ENCODE measurements around the gene THSD7B. TPM values are rescaled to one million over a fixed set of nuclear protein-coding genes. Genes with fewer than 3 reads are reported as not detected.

The THSD7B gene
- total RNA-seq, 4 donors from 2014 or later: under 0.01 to 0.29 (median 0.03) TPM

- TF ChIP-seq POLR2AphosphoS5 (IDR thresholded peaks at IDR 0.05): no peak
- TF ChIP-seq POLR2A (IDR thresholded peaks at IDR 0.05; ENCODE audit: low read depth): no peak
- no peak for TF ChIP-seq CTCF (IDR thresholded peaks at IDR 0.05)
- TF ChIP-seq EP300 (IDR thresholded peaks at IDR 0.05): no peak
- H3K4me3 ChIP-seq: no peak overlapping the region
- intact Hi-C loops (cut with DNase I): no loop called here
- no peaks in the 10 kb centered on the region for H3K9me3 ChIP-seq
- no peaks in the 10 kb centered on the region for H3K27me3 ChIP-seq
- 73% methylated on average over 4 of the region's 4 CpGs for WGBS
- H3K4me1 ChIP-seq: no peaks in the 10 kb centered on the region
- no peak for DNase-seq (ENCODE audit: extremely low spot score)
- no peak overlapping the region for H3K27ac ChIP-seq (replicated peaks in 1 of 4)
- no peaks in the 10 kb centered on the region for H3K36me3 ChIP-seq
These were observed 580.6 kb downstream of the THSD7B start for GRCh38 chr2:137345994-137346393.

GRCh38 chr2:137348301-137348700, 583.0 kb downstream of the THSD7B start:
- H3K27ac ChIP-seq (replicated peaks in 1 of 4): no peak overlapping the region
- TF ChIP-seq CTCF (IDR thresholded peaks at IDR 0.05) (no peak), POLR2A (IDR thresholded peaks at IDR 0.05; ENCODE audit: low read depth) (no peak), POLR2AphosphoS5 (IDR thresholded peaks at IDR 0.05) (no peak), EP300 (IDR thresholded peaks at IDR 0.05) (no peak)
- no peaks in the 10 kb centered on the region for H3K36me3 ChIP-seq
- no peaks in the 10 kb centered on the region for H3K4me1 ChIP-seq
- no peak overlapping the region for H3K4me3 ChIP-seq
- intact Hi-C loops (cut with DNase I): no loop called here
- no peak for DNase-seq (ENCODE audit: extremely low spot score)
- WGBS: 69% methylated on average over 3 of the region's 3 CpGs
- H3K27me3 ChIP-seq: no peaks in the 10 kb centered on the region
- no peaks in the 10 kb centered on the region for H3K9me3 ChIP-seq

DNA sequence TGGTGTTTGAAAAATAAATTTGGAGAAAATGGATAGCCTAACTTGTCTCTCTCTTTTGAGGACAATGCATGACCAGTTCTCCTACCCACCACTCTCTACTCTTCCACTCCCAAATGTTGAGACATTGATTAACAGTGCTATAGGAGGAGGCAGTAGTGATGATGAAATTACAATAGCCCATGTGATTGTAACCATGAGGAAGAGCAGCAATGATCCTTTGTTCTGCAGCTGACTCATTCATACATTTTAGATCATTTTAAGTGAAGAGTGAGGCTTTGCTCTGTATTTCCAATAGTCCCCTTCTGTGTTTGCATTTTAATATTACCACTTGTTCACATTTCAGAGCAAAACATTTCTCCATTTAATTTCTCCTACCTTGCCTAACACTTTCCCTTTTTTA, 592.3 kb downstream of the THSD7B start:
- H3K9me3 ChIP-seq: peaks cover 0 to 11% (median 6%) of the 10 kb centered on the region in 4 donors
- H3K27ac ChIP-seq (replicated peaks in 1 of 4): no peak overlapping the region
- no peaks in the 10 kb centered on the region for H3K4me1 ChIP-seq
- intact Hi-C loops (cut with DNase I): no loop called here
- no peaks in the 10 kb centered on the region for H3K27me3 ChIP-seq
- H3K36me3 ChIP-seq: no peaks in the 10 kb centered on the region
- TF ChIP-seq POLR2A (IDR thresholded peaks at IDR 0.05; ENCODE audit: low read depth): no peak
- no peak for TF ChIP-seq CTCF (IDR thresholded peaks at IDR 0.05)
- TF ChIP-seq EP300 (IDR thresholded peaks at IDR 0.05): no peak
- H3K4me3 ChIP-seq: no peak overlapping the region
- DNase-seq (ENCODE audit: extremely low spot score): no peak

DNA sequence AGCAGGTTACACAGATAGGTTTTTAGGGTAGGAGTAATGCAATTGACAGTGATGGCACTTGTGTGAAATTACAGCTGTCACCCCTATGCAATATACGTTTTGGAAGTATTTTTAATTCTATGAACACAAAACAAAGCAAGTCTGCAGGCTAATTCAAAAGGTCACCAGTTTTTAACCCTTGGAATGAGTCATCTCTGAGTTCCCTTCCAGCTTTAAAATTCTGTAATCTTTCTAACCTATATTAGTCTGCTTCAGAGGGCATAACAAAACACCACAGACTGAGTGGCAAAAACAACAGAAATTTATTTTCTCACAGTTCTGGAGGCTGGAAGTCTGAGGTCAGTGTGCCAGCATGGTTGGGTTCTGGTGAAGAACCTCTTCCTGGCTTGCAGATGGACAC, 602.0 kb downstream of the THSD7B start:
- H3K36me3 ChIP-seq: no peaks in the 10 kb centered on the region
- intact Hi-C loops (cut with DNase I): no loop called here
- H3K27me3 ChIP-seq: no peaks in the 10 kb centered on the region
- peaks cover 0 to 6% (median 2%) of the 10 kb centered on the region in 4 donors for H3K9me3 ChIP-seq
- no peak for DNase-seq (ENCODE audit: extremely low spot score)
- H3K4me3 ChIP-seq: no peak overlapping the region
- no peak overlapping the region for H3K27ac ChIP-seq (replicated peaks in 1 of 4)
- no peak for TF ChIP-seq CTCF (IDR thresholded peaks at IDR 0.05)
- TF ChIP-seq POLR2AphosphoS5 (IDR thresholded peaks at IDR 0.05): no peak
- no peak for TF ChIP-seq POLR2A (IDR thresholded peaks at IDR 0.05; ENCODE audit: low read depth)
- TF ChIP-seq EP300 (IDR thresholded peaks at IDR 0.05): no peak
- WGBS: 27% methylated on average over 1 of the region's 1 CpG
- no peaks in the 10 kb centered on the region for H3K4me1 ChIP-seq

- TF ChIP-seq POLR2A (IDR thresholded peaks at IDR 0.05; ENCODE audit: low read depth) (no peak), EP300 (IDR thresholded peaks at IDR 0.05) (no peak), POLR2AphosphoS5 (IDR thresholded peaks at IDR 0.05) (no peak), CTCF (IDR thresholded peaks at IDR 0.05) (no peak)
- Histone ChIP-seq H3K4me3 (no peak overlapping the region), H3K36me3 (no peaks in the 10 kb centered on the region), H3K27ac (replicated peaks in 1 of 4) (no peak overlapping the region), H3K9me3 (no peaks in the 10 kb centered on the region), H3K27me3 (no peaks in the 10 kb centered on the region), H3K4me1 (no peaks in the 10 kb centered on the region)
- no peak for DNase-seq (ENCODE audit: extremely low spot score)
- intact Hi-C loops (cut with DNase I): no loop called here
- WGBS: 53% methylated on average over 2 of the region's 2 CpGs
These were observed 603.8 kb downstream of the THSD7B start for GRCh38 chr2:137369106-137369505.

Measured in esophagus muscularis mucosa (tissue), 4 donors.